GM10266 (cell line): Measurements from ENCODE around the gene MCM9.

ENCODE experiments used
- DNase-seq: peaks from one replicate; pipeline ENCODE4 v3.0.0; 2012; ENCODE audit errors: extremely low spot score
- TF ChIP-seq, protein P1 (sequence below): IDR thresholded peaks from 2 replicates; pipeline ENCODE4 v1.5.1; 2012; ENCODE audit warnings: mild to moderate bottlenecking, low read depth; ENCODE audit not compliant: control insufficient read depth, insufficient read depth; ENCODE audit errors: missing control alignments

MCM9 gene

DNA sequence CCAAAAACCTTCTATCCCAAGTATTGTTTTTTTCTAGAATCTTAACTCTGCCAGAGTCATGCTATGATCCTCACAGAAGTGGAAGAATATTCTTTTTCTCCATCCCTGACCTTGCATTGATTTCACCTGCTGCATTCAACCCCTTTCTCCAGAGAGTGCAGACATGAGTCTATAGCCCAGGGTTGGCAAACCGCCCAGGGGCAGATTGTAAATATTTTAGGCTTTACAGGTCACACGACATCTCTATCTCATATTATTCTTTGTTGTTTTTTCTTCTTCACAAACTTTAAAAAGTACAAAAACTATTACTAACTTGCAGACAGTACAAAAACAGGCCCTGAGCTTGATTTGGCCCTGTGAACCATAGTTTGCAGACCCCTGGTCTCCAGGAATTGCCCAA, 153.1 kb downstream of the MCM9 start:
- TF ChIP-seq, protein P1, sequence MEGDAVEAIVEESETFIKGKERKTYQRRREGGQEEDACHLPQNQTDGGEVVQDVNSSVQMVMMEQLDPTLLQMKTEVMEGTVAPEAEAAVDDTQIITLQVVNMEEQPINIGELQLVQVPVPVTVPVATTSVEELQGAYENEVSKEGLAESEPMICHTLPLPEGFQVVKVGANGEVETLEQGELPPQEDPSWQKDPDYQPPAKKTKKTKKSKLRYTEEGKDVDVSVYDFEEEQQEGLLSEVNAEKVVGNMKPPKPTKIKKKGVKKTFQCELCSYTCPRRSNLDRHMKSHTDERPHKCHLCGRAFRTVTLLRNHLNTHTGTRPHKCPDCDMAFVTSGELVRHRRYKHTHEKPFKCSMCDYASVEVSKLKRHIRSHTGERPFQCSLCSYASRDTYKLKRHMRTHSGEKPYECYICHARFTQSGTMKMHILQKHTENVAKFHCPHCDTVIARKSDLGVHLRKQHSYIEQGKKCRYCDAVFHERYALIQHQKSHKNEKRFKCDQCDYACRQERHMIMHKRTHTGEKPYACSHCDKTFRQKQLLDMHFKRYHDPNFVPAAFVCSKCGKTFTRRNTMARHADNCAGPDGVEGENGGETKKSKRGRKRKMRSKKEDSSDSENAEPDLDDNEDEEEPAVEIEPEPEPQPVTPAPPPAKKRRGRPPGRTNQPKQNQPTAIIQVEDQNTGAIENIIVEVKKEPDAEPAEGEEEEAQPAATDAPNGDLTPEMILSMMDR, result no peak
- no peak for DNase-seq

GRCh38 chr6:118780668-118781067, 154.3 kb downstream of the MCM9 start:
- no peak for DNase-seq
- TF ChIP-seq, protein P1, result no peak

- TF ChIP-seq, protein P1, result peak; percentile 66
- peak; percentile 61 for DNase-seq
Measured at GRCh38 chr6:118776607-118777549, 158.1 kb downstream of the MCM9 start.

GRCh38 chr6:118775381-118775780, 159.6 kb downstream of the MCM9 start:
- no peak for DNase-seq
- TF ChIP-seq, protein P1, result no peak

- no peak for DNase-seq
- TF ChIP-seq, protein P1, result no peak
Measured at GRCh38 chr6:118774581-118774980, 160.4 kb downstream of the MCM9 start.

GRCh38 chr6:118772886-118773285, 162.1 kb downstream of the MCM9 start:
- no peak for DNase-seq

More at GRCh38 chr6:118772886-118773285, 162.1 kb downstream of the MCM9 start:
- TF ChIP-seq, protein P1, result no peak
